ENCODE measurements around the gene IL4I1. TPM values are rescaled to one million over a fixed set of nuclear protein-coding genes. Genes with fewer than 3 reads are reported as not detected.

IL4I1 gene
- polyA plus RNA-seq, 1 donor (not counting 4 experiments of a cell fraction or from before 2014, with no cell fraction given), result 0.13 TPM

DNA sequence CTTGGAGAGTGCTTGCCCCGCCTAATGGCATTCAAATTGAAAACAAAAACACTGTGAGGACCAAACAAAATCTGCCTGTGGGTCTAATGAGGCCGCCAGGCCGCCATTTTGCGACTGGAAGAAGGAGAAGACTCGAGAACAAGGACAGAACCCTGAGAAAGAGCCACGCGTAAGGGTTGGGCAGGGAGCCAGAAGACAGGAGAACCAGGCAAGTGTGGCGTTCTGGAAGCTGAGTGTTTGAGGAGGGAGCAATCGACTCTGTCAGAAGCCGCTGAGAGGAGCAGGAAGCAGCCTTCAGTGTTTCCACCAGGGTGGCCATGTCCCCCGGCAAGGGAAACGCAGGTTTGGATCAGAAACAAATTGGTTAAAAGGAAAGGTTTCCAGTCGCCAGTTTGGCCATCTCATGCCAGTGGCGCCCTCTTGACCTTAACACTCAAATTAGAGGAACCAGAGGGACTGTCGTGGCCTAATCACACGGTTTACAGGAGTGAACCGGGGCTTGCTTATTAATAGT lies 55.9 kb downstream of the IL4I1 start:
- Histone ChIP-seq H3K9me1 (ENCODE audit: control insufficient read depth, extremely low read depth, insufficient read depth, low read length) (no peaks in the 10 kb centered on the region), H3K4me2 (ENCODE audit: control insufficient read depth, extremely low read depth, insufficient read depth, low read depth, low read length) (no peak overlapping the region), H4K20me1 (ENCODE audit: control insufficient read depth, extremely low read depth, insufficient read depth, low read length) (no peaks in the 10 kb centered on the region), H3K4me3 (ENCODE audit: control insufficient read depth in 2 of 3, extremely low read depth in 1 of 3, insufficient read depth in 2 of 3, low read depth in 1 of 3, low read length in 3 of 3) (no peak overlapping the region), H3K4me1 (ENCODE audit: control insufficient read depth, extremely low read depth, insufficient read depth, low read length) (no peaks in the 10 kb centered on the region), H2AFZ (ENCODE audit: control insufficient read depth, low read length) (no peak overlapping the region), H3K9ac (ENCODE audit: control insufficient read depth, extremely low read depth, insufficient read depth, low read length) (no peak overlapping the region), H3K27ac (ENCODE audit: control insufficient read depth, insufficient read depth, low read length) (no peak overlapping the region), H3K36me3 (ENCODE audit: control insufficient read depth in 2 of 2, extremely low read depth in 1 of 2, insufficient read depth in 2 of 2, low read length in 2 of 2) (peaks cover 11 to 17% of the 10 kb centered on the region in 2 experiments), H3K79me2 (ENCODE audit: control insufficient read depth, insufficient read depth, low read length) (no peaks in the 10 kb centered on the region), H3K9me3 (ENCODE audit: control insufficient read depth, low read depth, low read length) (no peaks in the 10 kb centered on the region), H3K27me3 (ENCODE audit: control insufficient read depth, extremely low read depth, insufficient read depth, low read length) (no peaks in the 10 kb centered on the region)
- no peak for FAIRE-seq
- TF ChIP-seq EZH2 (IDR thresholded peaks at IDR 0.05; ENCODE audit: low read length) (no peak), CTCF (optimal IDR thresholded peaks at IDR 0.05 in 1 of 3, IDR thresholded peaks at IDR 0.05 in 1 of 3, conservative IDR thresholded peaks at IDR 0.05 in 1 of 3; ENCODE audit: extremely low read depth in 1 of 3, insufficient read depth in 2 of 3, low read length in 3 of 3) (no peak)
- DNase-seq (ENCODE audit: low read depth, low spot score), result no peak
- dilution Hi-C loops (cut with MboI; ENCODE audit: extremely low pct_ligation_motif_present, low sequenced_read_pairs), result no loop called here

- no peak overlapping the region for H3K4me2 ChIP-seq (ENCODE audit: control insufficient read depth, extremely low read depth, insufficient read depth, low read depth, low read length)
- H4K20me1 ChIP-seq (ENCODE audit: control insufficient read depth, extremely low read depth, insufficient read depth, low read length), result no peaks in the 10 kb centered on the region
- no peak overlapping the region for H3K27ac ChIP-seq (ENCODE audit: control insufficient read depth, insufficient read depth, low read length)
- FAIRE-seq (no peak), DNase-seq (ENCODE audit: low read depth, low spot score) (no peak)
- no peak overlapping the region for H3K4me3 ChIP-seq (ENCODE audit: control insufficient read depth in 2 of 3, extremely low read depth in 1 of 3, insufficient read depth in 2 of 3, low read depth in 1 of 3, low read length in 3 of 3)
- H3K27me3 ChIP-seq (ENCODE audit: control insufficient read depth, extremely low read depth, insufficient read depth, low read length), result no peaks in the 10 kb centered on the region
- no peak overlapping the region for H3K9ac ChIP-seq (ENCODE audit: control insufficient read depth, extremely low read depth, insufficient read depth, low read length)
- H3K9me1 ChIP-seq (ENCODE audit: control insufficient read depth, extremely low read depth, insufficient read depth, low read length), result no peaks in the 10 kb centered on the region
- TF ChIP-seq EZH2 (IDR thresholded peaks at IDR 0.05; ENCODE audit: low read length) (no peak), CTCF (optimal IDR thresholded peaks at IDR 0.05 in 1 of 3, IDR thresholded peaks at IDR 0.05 in 1 of 3, conservative IDR thresholded peaks at IDR 0.05 in 1 of 3; ENCODE audit: extremely low read depth in 1 of 3, insufficient read depth in 2 of 3, low read length in 3 of 3) (no peak)
- H3K4me1 ChIP-seq (ENCODE audit: control insufficient read depth, extremely low read depth, insufficient read depth, low read length), result no peaks in the 10 kb centered on the region
- H2AFZ ChIP-seq (ENCODE audit: control insufficient read depth, low read length), result no peak overlapping the region
- H3K79me2 ChIP-seq (ENCODE audit: control insufficient read depth, insufficient read depth, low read length), result no peaks in the 10 kb centered on the region
- H3K9me3 ChIP-seq (ENCODE audit: control insufficient read depth, low read depth, low read length), result no peaks in the 10 kb centered on the region
- dilution Hi-C loops (cut with MboI; ENCODE audit: extremely low pct_ligation_motif_present, low sequenced_read_pairs), result no loop called here
- peaks cover 11 to 20% of the 10 kb centered on the region in 2 experiments for H3K36me3 ChIP-seq (ENCODE audit: control insufficient read depth in 2 of 2, extremely low read depth in 1 of 2, insufficient read depth in 2 of 2, low read length in 2 of 2)
These were observed 56.4 kb downstream of the IL4I1 start for GRCh38 chr19:49840321-49840720.

Data from keratinocyte (primary cell).